LNCaP clone FGC (cell line): ENCODE data around the gene LZTR1.
"Not testable (repeated sequence)": the region's sequence is repeated elsewhere in the genome, so short reads cannot be mapped to it uniquely, and the experiment has no call there.

Experiments used
- DNase-seq: peaks from one replicate; pipeline ENCODE4 v3.0.0-alpha.2; 2011; ENCODE audit warnings: low read depth
- H3K4me3 ChIP-seq: 2 replicates; pipeline ENCODE4 v1.5.1; 2011; ENCODE audit warnings: mild to moderate bottlenecking, low read depth, low read length, control low read depth
- CTCF ChIP-seq: IDR thresholded peaks from 2 replicates; pipeline ENCODE4 v1.5.1; 2012; ENCODE audit warnings: mild to moderate bottlenecking; ENCODE audit not compliant: control insufficient read depth, insufficient read depth; ENCODE audit errors: extremely low read depth

The LZTR1 gene

DNA sequence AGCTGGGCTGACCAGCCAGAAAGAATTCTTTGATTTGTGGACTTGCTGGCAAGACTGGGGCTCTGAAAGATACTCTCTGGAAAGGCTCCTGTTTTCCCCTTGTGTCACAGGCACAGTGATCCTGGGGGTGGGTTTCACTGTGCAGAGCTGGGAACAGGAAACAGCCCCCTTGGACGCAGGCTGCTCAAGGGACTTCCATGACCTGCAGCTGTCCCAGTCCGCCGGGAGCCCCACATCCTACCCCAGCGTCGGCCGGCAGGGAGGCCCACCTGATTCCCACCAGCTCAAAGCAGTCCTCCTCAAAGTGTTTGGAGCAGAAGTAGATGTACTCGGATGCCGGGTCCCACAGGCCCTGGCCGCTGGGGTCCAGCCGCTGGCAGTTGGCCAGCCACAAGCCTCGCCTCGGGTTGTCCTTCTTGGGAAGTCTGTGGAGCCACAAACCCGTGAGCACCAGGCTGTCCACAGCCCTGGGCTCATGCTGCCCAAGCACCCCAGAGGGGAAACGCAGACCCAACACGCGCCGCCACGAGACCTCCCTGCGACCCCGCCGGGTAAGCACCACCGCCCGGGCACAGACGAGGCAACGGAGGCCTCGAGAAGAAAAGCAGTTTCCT, 19.0 kb downstream of the LZTR1 start:
- no peak for DNase-seq
- no peak for TF ChIP-seq CTCF
- H3K4me3 ChIP-seq, result peak overlapping the region; percentile 84

DNA sequence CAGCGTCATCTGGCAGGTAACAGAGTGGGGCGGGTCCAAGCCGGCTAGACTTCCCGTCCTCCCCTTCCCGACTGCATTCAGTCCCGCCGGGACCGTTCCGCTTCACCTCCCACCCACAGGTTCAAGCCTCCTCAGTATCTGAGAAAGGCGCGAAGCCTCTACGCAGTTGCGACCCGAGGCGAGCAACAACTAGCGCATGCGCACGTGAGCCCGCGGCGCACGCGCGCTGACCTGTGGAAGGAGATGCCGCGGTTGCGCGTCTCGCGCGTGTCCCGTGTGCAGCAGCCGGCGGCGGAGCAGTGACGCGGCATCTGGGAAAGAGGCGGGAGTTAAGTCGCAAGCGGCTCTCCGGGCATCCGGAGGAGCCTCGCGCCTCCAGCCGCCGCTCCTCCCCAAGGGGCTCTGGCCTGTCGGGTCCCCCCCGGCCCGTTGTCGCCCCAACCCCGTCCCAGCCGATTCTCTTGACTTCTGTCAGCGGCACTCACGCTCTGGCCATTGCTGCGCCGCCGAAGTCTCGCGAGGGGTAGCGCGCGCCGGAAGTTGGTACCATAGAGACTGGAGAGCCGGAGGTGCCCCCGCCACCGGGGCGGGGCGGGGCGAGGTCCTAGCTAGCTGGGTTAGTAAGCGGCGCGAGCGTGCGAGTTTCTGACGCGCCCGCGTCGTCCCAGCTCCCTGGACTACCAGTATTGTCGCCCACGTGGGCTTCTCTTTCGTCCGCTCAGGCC, 19.7 kb downstream of the LZTR1 start, which contains the start of gene THAP7:
Gene THAP7 (minus strand): TSS at position 518 of the 725 bp plus-strand sequence. CDS start 207 bp downstream, at position 311.
- peak; percentile 83 for DNase-seq
- no peak for TF ChIP-seq CTCF
- peak within 1 kb of the TSS; percentile 84 for H3K4me3 ChIP-seq

- DNase-seq, result no peak
- H3K4me3 ChIP-seq, result no peak overlapping the region
- TF ChIP-seq CTCF, result no peak
These were observed 21.7 kb downstream of the LZTR1 start for GRCh38 chr22:21003782-21004181.

DNA sequence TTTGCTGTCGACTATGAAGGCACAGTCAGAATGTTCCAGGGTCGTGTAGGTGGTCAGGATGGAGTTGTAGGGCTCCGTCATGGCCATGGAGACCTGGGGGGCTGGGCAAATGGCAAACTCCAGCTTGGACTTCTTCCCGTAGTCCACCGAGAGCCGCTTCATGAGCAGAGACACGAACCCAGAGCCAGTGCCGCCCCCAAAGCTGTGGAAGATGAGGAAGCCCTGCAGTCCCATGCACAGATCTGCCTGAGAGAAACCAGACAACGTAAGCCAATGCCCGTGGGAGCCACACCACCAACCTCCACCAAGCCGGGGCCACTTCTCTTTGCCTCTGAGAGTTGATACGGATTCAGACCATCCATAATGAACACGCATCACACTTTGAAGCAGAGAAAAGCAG, 27.1 kb downstream of the LZTR1 start:
- DNase-seq, result not testable (repeated sequence)

GRCh38 chr22:21009638-21010425, 27.7 kb downstream of the LZTR1 start:
- H3K4me3 ChIP-seq, result no peak overlapping the region

More for the DNA sequence above, 27.1 kb downstream of the LZTR1 start:
- H3K4me3 ChIP-seq, result not testable (repeated sequence)

DNA sequence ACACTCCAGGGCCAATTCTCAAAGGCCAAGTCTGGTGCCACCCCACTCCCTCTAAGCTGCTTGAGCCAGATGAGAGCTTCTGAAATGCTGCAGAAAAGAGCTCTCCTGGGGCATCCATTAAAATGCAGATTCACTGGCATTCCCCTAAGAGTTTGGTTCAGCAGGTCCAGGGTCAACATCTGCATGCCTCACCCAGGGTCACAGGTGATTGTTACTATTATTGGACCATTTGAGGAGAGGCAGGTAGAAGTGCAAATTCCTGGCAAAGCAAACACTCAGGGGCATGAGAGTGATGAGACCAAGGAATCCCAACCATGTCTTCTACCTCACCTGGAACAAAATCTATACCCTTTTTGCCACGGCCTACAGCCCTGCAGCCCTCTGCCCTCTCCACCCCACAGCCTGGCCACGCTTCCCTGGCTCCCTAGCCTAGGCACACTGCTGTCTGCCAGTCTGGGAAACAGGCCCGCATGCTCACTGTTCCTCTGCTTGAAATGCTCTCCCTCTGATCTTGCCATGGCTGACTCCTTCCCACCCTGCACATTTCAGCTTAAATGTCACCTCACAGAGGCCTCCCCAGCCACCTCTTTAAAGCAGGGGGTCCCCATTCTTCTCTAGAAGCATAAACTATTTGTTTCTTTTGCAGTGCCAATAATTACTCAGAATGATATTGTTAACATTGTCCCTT, 28.5 kb downstream of the LZTR1 start:
- TF ChIP-seq CTCF, result no peak
- no peak for DNase-seq
- no peak overlapping the region for H3K4me3 ChIP-seq

More at GRCh38 chr22:21009638-21010425, 27.7 kb downstream of the LZTR1 start:
- TF ChIP-seq CTCF, result no peak
- DNase-seq, result peak; percentile 41
